GM21576 (cell line): Measurements from ENCODE around the gene LIFR.

Experiments used
- ATAC-seq: cut with Tn5 transposase; IDR thresholded peaks from one replicate; pipeline ENCODE4 v1.9.1; 2021; ENCODE audit warnings: mild to moderate bottlenecking, moderate library complexity; ENCODE audit not compliant: unreplicated experiment

LIFR gene

DNA sequence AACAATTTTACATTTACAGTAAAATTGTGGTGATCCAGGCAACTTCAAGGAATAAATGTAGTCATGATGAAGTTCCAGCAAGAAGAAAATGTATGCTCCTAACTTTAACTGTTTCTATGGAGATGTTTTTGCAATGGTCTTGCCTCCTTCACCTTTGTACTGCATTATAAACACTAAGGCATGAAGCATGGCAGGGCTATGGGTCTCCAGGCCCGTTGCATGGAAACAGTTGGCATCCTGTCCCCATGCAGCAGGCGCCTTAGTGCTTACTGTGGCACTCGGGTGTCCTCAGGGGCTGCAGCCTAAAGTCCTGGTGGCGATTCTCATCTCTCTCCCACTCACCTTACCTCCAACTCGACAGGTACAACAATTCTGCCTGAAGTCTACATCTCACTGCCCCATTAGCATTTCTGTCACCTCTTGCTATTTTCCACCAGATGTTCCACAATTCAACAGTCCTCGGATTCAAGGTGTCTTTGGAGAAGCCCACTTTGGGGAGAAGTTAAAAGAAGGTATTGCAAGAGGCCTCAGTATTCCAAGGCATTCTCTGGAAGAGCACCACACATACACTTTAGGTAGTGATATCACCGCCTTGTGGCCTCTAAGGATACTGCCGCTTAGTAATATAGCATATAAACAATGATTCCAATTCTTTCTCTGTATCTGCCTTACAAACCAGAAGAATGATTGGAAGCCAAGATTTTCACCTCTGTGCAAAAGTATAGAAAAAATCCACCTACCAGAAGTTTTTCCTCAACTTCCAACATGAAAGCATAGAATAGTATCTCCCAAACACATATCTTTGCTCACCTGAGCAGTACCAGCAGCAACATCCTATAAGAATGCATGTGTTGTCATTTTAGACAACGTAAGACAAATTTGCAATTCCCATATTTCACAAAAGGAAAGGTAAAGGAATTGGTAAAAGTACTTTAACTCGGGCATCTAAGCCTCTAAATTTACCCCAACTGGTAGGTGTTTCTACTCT lies 5.1 kb downstream of the LIFR start:
- ATAC-seq: peak; percentile 58

DNA sequence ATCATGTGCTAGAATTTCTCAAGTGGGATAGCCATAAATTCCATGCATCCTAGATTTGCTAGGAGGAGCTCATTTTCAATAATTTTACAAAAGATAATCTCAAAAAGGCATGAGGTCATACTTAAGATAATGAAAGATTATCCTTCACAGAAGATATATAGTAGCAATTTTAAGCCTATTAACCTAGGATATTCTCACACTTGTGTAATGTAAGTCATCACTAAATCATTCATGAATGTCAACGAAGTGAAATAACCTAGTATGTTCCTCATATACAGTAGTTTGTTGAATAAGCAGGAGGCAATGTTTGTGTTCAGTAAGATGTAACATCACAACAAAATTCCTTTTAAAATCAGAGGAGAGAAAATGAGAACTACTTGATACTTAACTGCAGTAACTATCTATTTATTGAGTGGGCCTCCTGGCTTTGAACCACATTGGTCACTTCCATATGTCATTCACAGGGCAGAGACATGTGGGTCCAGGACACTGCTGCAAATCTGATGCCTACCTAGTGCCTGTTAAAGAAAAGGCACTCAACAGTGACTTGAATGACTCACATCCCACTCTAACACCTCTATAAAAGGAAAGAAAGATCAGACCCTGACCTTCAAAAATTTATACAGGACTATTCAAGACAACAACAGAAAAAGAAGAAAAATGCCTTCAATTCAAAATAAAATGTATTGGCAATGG lies 8.2 kb downstream of the LIFR start:
- no peak for ATAC-seq

DNA sequence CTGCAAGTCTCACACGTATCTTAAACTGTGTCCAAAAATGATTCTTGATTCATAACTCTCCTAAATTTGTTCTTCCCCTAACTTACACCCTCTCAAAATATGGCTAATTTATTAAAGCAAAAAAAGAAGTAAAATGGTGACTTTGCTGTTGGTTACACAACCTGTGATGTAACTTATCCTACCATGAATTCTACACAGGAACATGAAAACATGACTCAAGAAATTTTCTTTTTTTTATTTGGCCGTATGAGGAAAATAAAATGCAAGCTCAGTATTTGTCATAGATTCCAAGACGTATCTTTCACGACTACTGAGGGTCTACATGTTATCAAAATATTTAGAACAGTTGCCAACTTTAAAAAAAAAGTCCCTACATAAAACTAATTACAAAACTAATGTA lies 9.2 kb downstream of the LIFR start:
- ATAC-seq: no peak

DNA sequence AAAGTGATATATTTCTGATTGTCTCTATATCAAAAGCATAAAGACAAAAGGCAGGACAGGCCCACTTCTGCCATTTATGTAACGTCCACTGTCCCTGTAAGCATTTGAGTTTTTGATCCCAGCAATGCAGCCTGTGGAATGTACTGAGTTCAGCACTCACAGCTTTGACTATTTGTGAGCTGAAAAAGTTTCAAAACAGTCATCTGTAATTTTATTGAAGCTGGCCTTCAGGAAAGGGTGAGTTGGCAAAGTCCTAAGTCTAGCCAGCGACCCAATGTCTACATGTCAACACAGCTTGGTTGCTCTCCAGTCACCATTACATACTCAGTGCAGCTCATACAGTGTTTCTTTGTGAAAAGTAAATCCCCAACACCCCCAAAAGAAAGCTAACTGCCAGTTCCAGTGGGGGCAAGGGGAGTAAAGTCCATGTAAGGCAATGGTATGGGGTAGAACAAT lies 9.7 kb downstream of the LIFR start:
- no peak for ATAC-seq

DNA sequence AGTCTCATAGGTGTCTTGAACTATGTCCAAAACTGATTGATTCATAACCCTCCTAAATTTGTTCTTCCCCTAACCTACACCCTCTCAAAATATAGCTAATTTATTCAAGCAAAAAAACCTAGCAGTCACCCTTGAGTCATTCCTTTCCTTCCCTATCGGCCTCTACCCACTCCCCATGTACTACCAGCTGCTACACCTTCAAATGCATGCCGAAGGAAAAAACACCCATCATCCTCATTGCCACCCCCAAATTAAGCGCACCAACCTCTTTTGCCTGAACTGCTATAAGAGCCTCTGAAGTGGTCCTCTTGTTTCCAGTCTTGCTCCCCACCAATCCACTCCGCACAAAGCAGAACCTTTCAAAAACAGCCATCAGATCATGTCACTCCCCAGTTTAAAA lies 12.6 kb downstream of the LIFR start:
- no peak for ATAC-seq

DNA sequence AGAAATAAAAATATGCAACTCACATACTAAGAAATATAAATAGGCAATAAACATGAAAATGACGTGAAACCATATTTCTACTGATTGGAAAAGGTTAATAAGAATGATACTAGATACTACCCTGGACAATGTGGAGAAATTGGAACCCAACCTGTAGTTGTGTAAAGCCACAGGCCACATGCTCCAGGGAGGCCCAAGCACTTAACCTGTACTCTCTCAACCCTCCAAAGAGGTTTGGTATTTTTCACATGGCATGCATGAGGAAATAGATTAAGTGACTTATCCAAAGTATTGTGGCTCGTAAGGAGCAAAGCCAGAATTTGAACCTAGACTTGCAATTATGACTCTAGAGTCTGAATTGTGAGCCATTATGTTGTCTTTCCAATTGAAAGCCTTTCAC lies 13.4 kb downstream of the LIFR start:
- no peak for ATAC-seq

DNA sequence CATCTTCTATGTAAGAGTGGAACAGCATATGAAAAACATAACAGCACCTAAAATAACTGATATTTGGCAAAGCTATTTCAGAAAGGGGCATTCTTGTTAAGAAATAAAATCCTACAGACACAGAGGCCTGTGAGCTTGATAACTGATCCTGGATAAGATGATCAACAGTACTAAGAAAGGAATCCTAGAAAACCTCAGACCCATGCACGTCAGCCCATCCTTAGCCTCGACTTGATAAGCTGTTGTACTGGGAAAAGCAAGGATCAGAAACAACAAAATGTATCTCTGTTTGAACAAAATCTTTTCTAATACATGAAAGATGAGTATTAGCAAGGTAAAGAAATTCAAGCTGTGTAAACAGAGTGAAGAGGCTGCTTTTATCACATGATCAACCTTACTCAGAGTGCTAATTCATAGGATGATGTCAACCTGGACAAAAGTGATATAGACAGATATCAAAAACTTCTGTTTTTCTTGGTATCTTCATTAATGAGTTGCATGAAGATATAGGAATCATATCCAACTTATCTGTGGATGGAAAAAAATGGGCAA lies 15.2 kb downstream of the LIFR start:
- no peak for ATAC-seq

DNA sequence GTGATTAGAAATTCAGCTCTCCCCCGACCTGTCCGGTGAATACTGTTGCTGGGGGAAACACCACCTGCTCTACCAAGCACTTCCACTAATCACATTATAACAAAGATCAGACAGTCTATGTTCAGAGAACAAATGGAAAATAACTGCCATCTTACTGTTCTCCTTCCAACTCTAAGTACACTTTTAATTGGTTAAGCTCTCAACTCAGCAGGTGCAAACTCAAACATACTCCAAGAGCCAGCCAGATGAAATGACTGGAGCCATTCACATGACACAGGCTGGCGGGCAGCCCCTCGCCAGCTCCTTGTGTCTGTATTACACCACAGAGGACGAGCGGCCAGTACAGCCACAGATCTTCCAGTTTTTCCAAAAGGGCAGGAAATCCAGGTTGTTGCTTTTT lies 16.1 kb downstream of the LIFR start:
- ATAC-seq: no peak

DNA sequence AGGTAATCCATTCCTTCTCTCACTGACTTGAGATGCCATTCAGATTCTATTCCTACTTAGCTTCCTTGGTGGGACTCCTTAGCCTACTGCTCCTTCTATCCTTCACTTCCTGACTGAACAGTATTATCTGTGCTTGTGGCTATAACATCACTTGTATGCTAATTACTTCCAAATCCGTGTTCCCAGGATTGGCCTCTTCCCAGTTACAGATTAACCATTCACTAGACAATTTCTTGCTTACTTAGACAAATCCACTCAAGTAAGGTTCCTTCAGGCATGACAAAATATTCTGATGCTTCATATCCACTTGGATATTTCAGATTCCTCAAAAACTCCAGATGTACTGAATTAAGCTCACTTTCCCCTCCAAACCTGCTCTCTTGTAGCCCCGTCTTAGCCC lies 18.3 kb downstream of the LIFR start:
- ATAC-seq: no peak

DNA sequence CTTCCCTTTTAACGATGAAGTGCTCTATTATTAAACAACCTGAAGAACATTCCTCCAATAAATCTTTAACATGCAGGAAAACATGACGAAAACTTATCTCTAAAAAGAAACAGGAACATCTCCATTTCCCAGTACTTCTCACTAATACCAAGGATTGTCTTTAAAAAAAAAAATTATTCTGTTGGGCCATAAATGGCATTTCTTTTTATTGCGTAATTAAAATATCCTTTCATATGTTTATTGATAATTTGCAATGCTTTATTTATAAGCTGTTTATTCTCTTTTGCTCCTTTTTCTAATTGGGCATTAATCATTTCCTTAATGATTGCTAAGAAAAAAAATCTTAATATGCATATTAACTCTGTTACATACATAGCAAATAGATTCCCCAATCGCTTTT lies 18.9 kb downstream of the LIFR start:
- ATAC-seq: no peak

DNA sequence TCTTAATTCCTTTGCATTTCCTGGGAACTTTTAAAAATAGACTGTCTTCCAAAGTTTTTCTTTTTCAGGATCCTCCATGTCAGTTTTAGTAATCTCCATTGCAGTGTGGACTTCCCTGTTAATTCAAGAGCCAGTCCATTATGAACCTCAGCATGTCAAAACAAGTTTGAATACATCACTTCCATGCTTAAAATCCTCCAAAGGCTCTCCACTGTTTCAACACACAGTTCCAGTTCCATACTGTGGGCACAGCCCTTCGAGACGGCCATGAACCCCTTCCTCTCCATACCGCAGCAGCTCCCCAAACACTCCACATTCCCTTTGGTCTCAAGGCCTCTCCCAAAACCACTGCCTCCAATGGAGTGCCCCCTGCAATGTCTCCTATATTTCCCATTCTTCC lies 19.5 kb downstream of the LIFR start:
- ATAC-seq: no peak

DNA sequence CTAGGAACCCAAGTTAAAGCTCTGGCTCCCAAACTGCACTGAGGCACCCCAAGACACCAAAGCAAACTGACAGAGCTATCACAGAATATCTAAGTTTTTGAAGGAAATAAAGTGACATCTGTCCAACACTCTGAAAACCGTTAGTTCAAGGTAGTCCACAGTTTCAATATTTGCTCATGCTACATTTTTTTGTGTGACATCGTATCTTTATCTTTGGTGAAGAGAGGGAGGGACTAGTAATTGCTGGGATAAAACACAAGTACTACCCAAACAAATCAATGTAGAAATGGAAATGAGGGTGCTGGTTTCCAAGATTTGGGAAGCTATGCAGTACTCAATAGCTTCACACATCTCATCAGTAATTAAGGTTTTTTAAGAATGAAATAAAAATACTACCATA lies 20.6 kb downstream of the LIFR start:
- ATAC-seq: no peak

DNA sequence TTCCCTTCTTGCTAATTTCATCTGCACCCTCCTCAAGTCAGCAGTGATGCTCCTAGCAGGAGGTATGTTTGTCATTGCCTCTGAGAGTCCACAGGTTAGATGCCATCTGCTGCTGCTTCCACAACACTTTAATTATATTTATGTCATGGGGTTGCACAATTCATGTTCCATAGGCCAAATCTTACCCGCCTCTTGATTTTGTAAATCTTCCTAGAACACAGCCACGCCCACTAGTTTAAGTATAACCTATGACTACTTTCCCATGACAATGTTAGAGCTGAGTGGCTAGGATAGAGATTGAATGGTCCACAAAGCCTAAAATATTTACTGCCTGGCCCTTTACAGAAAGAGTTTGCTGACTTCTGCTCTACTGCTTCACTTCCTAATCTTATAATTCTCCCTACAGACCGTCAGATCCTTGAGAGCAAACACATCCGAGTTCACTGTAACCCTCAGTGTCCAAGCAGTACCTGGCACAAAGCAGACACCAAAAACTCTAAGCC lies 21.1 kb downstream of the LIFR start:
- ATAC-seq: no peak

DNA sequence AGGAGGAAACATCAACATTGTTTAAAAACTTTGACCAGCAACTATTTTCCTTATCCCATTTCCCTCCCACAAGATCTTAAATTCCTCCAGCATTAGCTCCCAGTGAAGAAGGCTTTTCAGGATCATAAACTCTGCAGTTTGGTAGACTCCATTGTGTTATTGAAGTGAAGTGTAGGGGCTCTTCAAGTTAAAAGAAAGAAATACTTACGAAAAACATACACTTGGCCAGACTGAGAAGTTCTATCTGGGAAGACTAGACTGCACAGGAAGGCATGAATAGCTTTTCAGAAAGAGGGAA lies 22.3 kb downstream of the LIFR start:
- ATAC-seq: no peak

DNA sequence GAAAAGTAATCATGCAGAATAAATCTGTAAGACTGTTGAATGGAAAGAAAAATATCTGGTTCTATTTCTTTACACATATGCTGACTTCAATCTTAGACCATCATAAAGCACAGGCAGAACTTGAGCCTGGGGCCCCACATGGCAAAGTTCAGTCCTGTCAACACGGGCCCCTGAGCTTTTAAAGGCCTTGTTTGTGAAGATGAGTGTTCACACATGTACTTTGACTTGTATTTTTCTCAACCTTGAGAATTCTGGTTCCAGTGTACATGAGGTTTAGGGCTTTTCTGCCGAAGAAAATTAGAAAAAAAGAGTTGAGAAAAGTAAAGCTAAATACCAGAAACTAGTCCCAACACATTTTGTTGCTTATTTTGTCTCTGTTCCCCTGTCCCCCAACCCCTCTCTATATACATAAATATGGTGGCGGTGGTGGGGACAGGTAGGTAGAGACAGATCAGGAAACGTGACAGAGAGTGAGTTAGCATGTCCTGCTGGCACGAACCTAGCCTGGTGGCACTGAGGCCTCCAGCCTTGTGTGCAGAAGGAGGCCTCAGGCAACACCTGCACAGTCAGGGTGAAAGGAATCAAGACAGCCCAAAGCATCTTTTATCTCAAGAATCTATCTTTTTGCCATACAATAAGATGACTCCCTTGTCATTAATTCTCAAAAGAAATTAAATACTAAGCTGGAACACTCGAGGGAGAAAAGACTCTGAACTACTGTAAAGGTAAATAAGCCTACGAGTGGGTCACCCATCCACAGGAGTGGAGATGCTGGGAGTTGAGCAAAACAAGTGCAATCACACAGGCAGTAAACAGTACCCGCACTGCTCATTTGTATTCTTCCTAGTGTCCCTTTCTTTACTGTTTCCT lies 22.9 kb downstream of the LIFR start:
- ATAC-seq: no peak

DNA sequence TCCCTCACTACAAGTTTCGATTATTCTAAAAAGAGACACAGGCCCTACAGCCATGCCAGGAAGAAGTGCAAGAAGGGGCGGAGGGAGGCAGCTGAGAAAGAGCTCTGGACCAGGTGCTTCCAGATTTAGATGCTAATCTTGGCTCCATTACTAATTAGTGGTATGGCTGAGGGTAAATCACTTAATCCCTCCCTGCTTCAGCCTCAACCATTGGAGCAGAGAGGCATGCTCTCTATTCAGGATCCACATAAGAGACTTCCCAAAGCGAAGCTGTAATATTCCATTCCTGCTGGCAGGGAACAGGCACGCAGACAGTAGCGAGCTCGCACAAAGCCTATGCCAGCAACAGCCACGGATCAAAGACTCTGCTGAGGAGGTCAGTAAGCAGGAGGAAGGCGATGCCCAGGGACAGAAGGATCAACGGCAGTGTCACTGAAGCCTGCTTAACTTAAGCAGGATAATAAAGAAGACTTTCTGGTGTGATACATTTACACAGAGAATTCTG lies 24.2 kb downstream of the LIFR start:
- no peak for ATAC-seq

DNA sequence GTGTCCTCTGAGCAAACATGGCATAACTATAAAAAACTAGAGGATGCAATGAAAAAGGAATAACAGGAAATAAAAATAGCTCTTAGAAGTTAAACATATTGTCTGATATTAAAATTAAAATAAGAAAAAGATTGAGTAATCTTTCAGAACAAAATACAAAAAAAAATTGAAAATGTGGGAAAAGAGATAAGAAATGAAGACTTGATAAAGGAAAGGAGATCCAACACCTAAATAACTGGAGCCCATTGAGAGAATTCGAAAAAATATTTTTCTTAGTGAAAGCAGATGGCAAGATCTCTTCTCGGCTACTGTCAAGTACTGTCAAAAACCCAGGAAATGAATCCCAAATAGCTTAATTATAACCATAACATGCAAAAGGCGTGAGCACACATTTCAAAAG lies 24.9 kb downstream of the LIFR start:
- ATAC-seq: no peak

DNA sequence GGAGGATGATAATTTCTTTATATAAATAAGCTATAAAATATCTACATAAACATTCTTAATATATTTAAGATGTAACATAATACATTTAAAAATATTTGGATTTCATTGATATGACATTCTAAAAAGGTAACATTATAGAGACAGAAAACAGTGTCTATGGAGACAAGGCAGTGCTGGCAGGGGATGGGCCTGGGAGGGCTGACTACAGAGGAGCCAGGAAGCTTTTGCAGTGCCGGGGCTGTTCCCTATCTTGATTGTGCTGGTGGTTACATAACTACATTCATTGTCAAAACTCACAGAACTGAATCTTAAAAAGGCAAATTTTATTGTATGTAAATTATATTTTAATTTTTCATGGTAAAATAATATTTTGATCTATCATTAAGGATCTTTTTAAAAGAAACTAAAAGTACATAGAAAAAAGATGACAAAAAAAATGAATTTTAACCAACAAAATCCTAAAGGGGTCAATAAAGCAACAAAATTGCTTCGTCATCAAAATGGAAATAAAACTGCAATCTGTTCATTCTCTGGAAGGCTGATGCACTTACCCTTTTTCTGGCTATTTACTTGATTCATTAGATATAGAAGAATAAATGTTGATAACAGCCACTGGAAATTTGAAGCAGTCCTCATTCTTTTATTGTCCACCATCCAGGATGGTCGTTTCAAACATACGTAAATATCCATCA lies 26.3 kb downstream of the LIFR start:
- no peak for ATAC-seq

DNA sequence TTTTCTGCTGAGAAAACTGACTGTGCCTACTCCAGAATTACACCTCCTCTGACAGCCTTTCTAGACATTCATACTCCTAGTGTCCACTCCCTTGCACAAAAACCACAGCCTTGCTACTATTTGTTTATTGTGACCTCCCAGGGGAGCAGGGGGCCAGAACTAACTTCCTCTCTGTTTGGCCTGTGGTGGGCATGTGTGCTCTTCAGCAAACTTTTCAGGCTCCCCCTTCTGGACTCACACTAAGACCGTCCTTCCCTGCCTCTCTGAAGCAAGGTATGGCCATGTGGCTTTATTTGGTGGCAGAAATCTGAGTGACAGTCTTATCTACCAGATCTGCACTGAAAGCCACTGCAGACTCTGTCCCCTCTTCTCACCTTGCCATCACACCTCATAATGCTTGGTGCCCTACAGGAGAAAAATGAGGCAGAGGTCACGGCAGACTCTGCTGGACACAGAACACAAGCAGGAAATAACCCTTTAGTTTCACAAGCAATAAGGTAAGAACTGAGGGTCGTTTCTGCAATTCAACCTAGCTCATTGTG lies 28.2 kb downstream of the LIFR start:
- ATAC-seq: no peak

DNA sequence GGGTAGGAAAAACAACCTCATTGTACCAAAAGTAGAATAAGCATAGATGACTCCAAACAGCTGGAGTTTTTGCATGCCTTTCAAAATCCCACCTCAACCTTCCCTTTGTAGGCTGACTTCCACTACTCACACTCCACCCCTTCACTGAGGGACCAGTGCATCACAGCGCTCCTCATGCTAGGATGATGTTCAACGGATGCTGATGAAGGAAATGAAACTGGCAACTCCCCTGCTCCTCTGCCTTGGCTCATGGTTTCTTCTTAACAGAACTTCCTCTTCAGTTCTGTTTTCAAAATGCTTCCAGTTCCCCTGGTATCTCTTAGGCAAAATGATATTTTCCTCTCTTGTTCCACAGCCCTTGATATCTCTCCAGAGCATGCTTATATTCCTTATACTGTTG lies 29.0 kb downstream of the LIFR start:
- ATAC-seq: no peak
